Measurements from ENCODE around the gene PRKCA. TPM values are rescaled to one million over a fixed set of nuclear protein-coding genes. Genes with fewer than 3 reads are reported as not detected.

The PRKCA gene
- total and polyA plus RNA-seq, 2 experiments from 2014 or later, result 6.4 to 35.4 TPM

GRCh38 chr17:66494023-66494803, 191.8 kb downstream of the PRKCA start:
- Mint-ChIP-seq H3K9me3 (no peaks in the 10 kb centered on the region), H3K27ac (no peak overlapping the region; the same call in 1 of the 2 replicates), H3K4me3 (no peak overlapping the region), H3K36me3 (ENCODE audit: low read depth) (no peaks in the 10 kb centered on the region), H3K4me1 (peaks cover 40% of the 10 kb centered on the region), H3K27me3 (ENCODE audit: insufficient read depth, low read depth, poor library complexity) (no peaks in the 10 kb centered on the region)
- peak overlapping the region; percentile 14; the same call in 1 of the 2 replicates for H3K4me2 ChIP-seq
- no peaks in the 10 kb centered on the region for H3K79me2 ChIP-seq (replicated peaks; ENCODE audit: insufficient read depth)
- no peaks in the 10 kb centered on the region for H3K27me3 ChIP-seq (ENCODE audit: insufficient read depth)
- no peak overlapping the region for H2AFZ ChIP-seq
- DNase-seq (ENCODE audit: low spot score) (no peak), ATAC-seq (peak; percentile 51)
- peaks cover 23% of the 10 kb centered on the region for H3K4me1 ChIP-seq (ENCODE audit: insufficient read depth)
- no peaks in the 10 kb centered on the region for H3F3A ChIP-seq (replicated peaks; ENCODE audit: low read depth)
- TF ChIP-seq ETS1 (IDR thresholded peaks at IDR 0.05) (no peak), CREB1 (CRISPR knock-in tag; IDR thresholded peaks at IDR 0.05; ENCODE audit: low read depth) (no peak), ZNF331 (CRISPR knock-in tag; IDR thresholded peaks at IDR 0.05; ENCODE audit: low read depth) (no peak), POLR2AphosphoS5 (IDR thresholded peaks at IDR 0.05; ENCODE audit: low read depth) (no peak), REST (IDR thresholded peaks at IDR 0.05; ENCODE audit: unreplicated experiment) (no peak), EZH2 (IDR thresholded peaks at IDR 0.05; ENCODE audit: low read depth, unreplicated experiment) (no peak), ZNF462 (CRISPR knock-in tag; IDR thresholded peaks at IDR 0.05) (no peak), EZH2phosphoT487 (IDR thresholded peaks at IDR 0.05; ENCODE audit: unreplicated experiment) (no peak)
- H3K36me3 ChIP-seq (ENCODE audit: insufficient read depth), result no peaks in the 10 kb centered on the region
- 0 out of 2 replicates have a peak overlapping the region, but pooled peaks have one; percentile 51 for H3K27ac ChIP-seq (ENCODE audit: low read depth)
- H4K20me1 ChIP-seq (replicated peaks; ENCODE audit: insufficient read depth), result no peaks in the 10 kb centered on the region; the same call in 1 of the 2 replicates
- no peaks in the 10 kb centered on the region for H3K9me2 ChIP-seq (ENCODE audit: insufficient read depth)
- H3K4me3 ChIP-seq, result no peak overlapping the region
